ENCODE data around the gene HNRNPL. TPM values are rescaled to one million over a fixed set of nuclear protein-coding genes. Genes with fewer than 3 reads are reported as not detected.
A peak's percentile ranks its signal among the peaks of the same experiment; 100 is the strongest.

Gene HNRNPL
- total RNA-seq, 2 experiments from 2014 or later, result 457 to 464 TPM

DNA sequence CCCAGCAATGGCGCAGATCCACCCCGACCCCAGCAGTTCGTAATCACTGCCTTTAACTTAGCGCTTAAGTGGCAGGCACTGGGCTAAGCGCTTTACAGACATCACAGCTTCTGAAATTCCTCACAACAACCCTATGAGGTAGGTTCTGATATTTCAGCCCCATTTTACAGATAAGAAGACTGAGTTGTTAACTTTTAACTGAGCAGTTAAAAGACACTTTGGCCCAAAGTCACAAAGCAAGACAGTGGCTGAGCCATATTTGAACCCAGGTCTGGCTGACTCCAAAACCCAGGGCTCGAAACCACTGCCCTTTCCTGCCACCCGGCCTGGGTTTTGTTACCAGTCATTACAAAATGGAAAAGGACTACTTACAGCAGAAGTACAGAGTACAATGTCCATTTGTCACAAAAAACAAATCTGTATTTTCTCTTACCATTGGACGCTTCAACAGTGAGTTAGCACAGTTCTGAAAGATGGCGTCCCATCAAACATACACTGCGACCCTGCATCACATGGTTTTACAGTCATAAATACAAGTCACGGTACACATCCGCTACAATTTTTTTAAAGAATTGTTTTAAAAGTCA, 8.5 kb downstream of the HNRNPL start:
- H3K27ac Mint-ChIP-seq, result peak overlapping the region; percentile 93
- POLR2A ChIA-PET, result interaction anchor here (0.6 to 2.7 kb wide), 12 partner anchors 9 to 225 kb away, joined by 3 to 37 read pairs (median 6); partner anchors contain the start of genes ECH1, EIF3K and RINL
- peak overlapping the region; percentile 53 for H3K4me3 Mint-ChIP-seq
- no peak for DNase-seq
- H3K4me1 Mint-ChIP-seq, result peaks cover 69% of the 10 kb centered on the region
- H3K36me3 Mint-ChIP-seq (ENCODE audit: low read depth), result peaks cover 95% of the 10 kb centered on the region
- H3K27me3 Mint-ChIP-seq, result no peaks in the 10 kb centered on the region
- no peaks in the 10 kb centered on the region for H3K9me3 Mint-ChIP-seq
- CTCF ChIA-PET, result interaction anchor here (1.0 to 2.1 kb wide), 6 partner anchors 10 to 89 kb away, joined by 3 to 11 read pairs (median 6); partner anchors contain the start of genes ECH1, MRPS12 and SARS2

DNA sequence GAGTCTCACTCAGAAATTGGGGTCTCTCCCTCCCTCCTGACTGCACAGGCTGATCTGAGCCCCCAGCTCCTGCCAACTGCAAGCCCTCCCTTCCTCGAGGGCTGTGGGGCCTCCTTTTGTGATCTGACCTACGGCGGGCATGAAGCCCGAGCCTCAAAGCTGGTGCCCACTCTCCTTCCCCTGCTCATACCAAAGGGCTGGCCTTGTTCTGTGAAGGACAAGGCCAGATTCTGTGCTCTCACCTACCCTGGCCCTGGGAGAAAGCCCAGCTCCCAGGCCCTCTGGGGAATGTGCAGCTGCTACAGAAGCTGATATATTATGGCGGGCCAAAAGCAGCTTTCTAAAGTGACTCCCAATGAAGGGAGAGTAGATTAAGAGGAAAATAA, 9.2 kb downstream of the HNRNPL start:
- Mint-ChIP-seq H3K27me3 (no peaks in the 10 kb centered on the region), H3K4me3 (no peak overlapping the region), H3K27ac (peak overlapping the region; percentile 93), H3K36me3 (ENCODE audit: low read depth) (peaks cover 93% of the 10 kb centered on the region), H3K4me1 (peaks cover 62% of the 10 kb centered on the region), H3K9me3 (no peaks in the 10 kb centered on the region)
- CTCF ChIA-PET, result interaction anchor here (1.0 to 2.1 kb wide), 2 partner anchors 9 to 90 kb away, joined by 3 to 6 read pairs; partner anchors contain the start of genes ECH1, MRPS12 and SARS2
- DNase-seq, result no peak
- POLR2A ChIA-PET, result interaction anchor here (1.2 to 2.7 kb wide), 3 partner anchors 9 to 38 kb away, joined by 4 to 37 read pairs (median 7); partner anchors contain the start of genes ECH1 and RINL

DNA sequence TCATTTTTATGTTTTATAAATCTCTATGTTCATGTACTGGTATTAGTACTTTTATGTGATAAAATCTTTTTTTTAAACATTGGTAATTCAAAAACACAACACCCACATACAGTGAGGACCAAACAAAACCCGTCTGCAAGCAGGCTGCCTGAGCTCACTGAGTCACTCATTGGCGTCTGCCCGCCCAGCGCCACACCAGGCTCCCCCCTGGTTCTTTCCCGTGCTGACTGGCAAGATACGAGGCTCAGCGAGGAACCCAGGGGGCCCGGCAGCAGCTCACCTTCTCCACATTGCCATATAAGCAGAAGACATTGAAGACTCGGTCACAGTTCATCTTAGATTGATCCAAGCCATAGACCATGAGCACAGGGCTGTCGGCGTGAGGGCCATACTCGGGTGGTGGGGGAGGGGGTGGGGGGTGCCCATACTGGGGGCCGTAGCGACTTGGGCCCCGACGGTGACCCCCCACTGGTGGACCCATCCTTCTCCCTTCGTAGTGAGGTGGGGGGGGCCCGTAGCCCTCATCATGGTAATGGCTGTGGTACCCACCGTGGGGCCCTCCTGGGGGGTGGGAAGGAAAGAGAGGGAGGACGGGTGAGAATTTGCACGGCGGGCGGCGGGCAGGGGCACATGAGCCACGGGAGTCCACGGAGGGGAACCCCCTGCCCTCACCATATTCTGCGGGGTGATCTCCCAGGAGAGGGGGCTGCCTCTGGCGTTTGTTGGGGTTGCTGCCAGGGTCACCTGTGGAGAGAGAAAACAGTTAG, 9.8 kb downstream of the HNRNPL start:
- POLR2A ChIA-PET, result interaction anchor here (1.2 to 2.8 kb wide), 5 partner anchors 8 to 39 kb away, joined by 3 to 37 read pairs (median 7); partner anchors contain the start of genes ECH1 and RINL
- peak overlapping the region; percentile 44 for H3K27ac Mint-ChIP-seq
- H3K9me3 Mint-ChIP-seq, result no peaks in the 10 kb centered on the region
- peaks cover 93% of the 10 kb centered on the region for H3K36me3 Mint-ChIP-seq (ENCODE audit: low read depth)
- no peaks in the 10 kb centered on the region for H3K27me3 Mint-ChIP-seq
- no peak overlapping the region for H3K4me3 Mint-ChIP-seq
- H3K4me1 Mint-ChIP-seq, result peaks cover 58% of the 10 kb centered on the region
- no peak for DNase-seq
- CTCF ChIA-PET, result interaction anchor here (1.0 to 2.1 kb wide), 3 partner anchors 8 to 90 kb away, joined by 3 to 6 read pairs (median 5); partner anchors contain the start of genes ECH1, MRPS12 and SARS2

DNA sequence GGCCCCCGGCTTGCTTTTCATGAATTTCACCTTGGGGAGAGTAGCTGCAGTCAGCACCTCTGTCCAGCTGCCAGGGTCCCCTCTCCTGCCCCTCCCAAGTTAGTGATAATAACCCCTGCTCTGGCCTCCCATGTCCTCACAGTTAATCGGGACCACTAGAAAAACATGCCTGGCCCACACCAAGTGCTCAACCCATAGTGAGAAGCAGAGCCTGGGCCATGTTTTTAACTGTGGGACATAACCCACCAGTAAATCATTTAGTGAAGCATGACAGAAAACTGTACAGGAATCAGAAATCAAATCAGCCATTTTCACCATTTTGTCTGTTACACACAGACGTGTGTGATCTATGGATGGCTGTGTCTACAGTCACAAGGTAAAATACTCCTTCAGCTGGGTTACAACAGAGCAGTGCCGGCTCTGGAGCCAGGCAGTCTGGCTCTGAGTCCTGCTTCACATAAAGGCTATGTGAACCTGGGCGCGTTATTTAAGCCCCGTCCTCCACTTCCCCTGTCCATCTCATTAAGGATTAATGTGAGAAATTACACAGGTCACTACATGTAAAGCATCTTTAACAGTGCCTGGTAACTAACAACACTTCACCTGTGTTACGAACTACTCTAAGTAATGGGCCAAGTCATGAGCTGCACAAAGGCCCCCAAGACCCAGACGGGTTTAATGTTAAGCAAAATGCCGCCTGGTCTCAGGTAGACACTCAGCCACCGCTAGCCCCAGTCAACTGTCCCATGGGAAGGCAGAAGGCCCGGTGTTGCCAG, 10.6 kb downstream of the HNRNPL start:
- Mint-ChIP-seq H3K9me3 (no peaks in the 10 kb centered on the region), H3K27ac (peak overlapping the region; percentile 61), H3K4me3 (no peak overlapping the region), H3K36me3 (ENCODE audit: low read depth) (peaks cover 85% of the 10 kb centered on the region), H3K27me3 (no peaks in the 10 kb centered on the region), H3K4me1 (peaks cover 52% of the 10 kb centered on the region)
- ChIA-PET POLR2A (interaction anchor here (0.7 to 2.8 kb wide), 6 partner anchors 8 to 325 kb away, joined by 3 to 11 read pairs (median 3); partner anchors contain the start of gene HNRNPL), CTCF (interaction anchor here (2.1 kb wide), 2 partner anchors 69 to 91 kb away, joined by 5 to 6 read pairs; partner anchors contain the start of genes MRPS12 and SARS2)
- no peak for DNase-seq

DNA sequence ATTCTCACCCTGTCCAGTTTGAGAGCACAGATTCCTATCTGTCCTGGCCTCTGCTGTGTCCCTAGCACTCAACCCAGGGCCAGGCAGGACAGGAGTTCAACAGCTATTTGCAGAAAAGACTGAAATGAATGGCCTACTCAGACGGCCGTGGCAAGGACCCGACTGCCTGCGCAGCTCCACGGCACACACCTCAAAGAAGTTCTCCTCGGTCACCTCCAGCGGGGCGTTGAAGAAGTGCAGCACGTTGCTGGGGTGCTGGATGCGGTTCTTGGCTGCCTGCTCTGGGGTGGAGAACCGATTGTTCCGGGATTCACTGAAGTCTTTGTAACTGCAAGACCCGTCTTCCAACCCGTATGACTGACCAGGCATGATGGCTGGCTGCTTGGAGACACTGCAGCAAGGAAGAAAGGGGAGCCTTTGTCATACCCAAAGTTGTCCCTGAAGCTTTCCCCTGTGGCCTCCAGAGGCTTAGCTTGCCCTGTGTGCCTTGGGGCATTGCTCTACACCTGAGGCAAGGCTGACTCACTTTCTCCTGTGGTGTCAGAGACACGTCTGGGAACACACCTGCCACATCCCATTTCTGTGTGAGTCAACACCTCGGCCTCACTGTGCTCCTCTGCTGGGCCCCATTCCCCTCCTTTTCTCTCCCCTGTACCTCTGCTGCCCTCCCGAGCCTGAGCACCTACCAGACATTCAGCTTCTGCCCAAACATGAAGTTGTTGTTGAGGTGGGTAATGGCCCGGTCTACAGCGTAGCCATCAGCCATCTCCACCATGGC, 11.4 kb downstream of the HNRNPL start:
- H3K9me3 Mint-ChIP-seq, result no peaks in the 10 kb centered on the region
- peak overlapping the region; percentile 61 for H3K27ac Mint-ChIP-seq
- peak; percentile 32 for DNase-seq
- CTCF ChIA-PET, result interaction anchor here (2.1 kb wide), 1 partner anchor 69 kb away, joined by 5 read pairs; no protein-coding TSS in a partner anchor
- POLR2A ChIA-PET, result interaction anchor here (0.7 to 2.8 kb wide), 8 partner anchors 9 to 325 kb away, joined by 3 to 11 read pairs (median 3); partner anchors contain the start of gene HNRNPL
- H3K4me1 Mint-ChIP-seq, result peaks cover 48% of the 10 kb centered on the region
- H3K36me3 Mint-ChIP-seq (ENCODE audit: low read depth), result peaks cover 77% of the 10 kb centered on the region
- H3K27me3 Mint-ChIP-seq, result no peaks in the 10 kb centered on the region
- H3K4me3 Mint-ChIP-seq, result no peak overlapping the region

DNA sequence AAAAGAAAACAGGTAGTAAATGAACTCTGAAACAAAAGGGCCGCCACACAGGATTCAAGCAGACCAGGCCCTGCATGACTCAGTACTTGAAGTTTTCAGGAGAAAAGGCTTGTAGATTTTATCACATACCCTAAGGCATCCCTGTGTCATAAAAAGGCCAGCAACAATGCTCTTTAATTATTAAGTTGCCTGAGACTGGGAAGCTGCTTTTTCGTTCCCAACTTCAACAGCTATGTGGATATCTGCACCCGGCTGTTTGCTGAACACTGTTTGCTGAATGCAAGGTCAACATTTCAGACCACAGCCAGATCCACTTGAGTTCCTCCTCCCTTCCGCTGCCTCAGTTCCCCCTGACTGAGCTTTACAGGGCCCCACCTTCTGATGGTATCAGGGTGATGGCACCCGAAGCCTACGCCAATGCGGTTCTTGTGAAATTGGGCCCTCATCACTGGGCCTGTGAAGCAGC, 12.1 kb downstream of the HNRNPL start:
- Mint-ChIP-seq H3K36me3 (ENCODE audit: low read depth) (peaks cover 70% of the 10 kb centered on the region), H3K27me3 (no peaks in the 10 kb centered on the region), H3K4me1 (peaks cover 45% of the 10 kb centered on the region), H3K9me3 (no peaks in the 10 kb centered on the region), H3K27ac (peak overlapping the region; percentile 11), H3K4me3 (no peak overlapping the region)
- ChIA-PET CTCF (interaction anchor here (2.1 kb wide), 1 partner anchor 68 kb away, joined by 5 read pairs; no protein-coding TSS in a partner anchor), POLR2A (interaction anchor here (0.9 to 2.8 kb wide), 4 partner anchors 10 to 112 kb away, joined by 3 to 11 read pairs (median 5); partner anchors contain the start of gene HNRNPL)
- no peak for DNase-seq

DNA sequence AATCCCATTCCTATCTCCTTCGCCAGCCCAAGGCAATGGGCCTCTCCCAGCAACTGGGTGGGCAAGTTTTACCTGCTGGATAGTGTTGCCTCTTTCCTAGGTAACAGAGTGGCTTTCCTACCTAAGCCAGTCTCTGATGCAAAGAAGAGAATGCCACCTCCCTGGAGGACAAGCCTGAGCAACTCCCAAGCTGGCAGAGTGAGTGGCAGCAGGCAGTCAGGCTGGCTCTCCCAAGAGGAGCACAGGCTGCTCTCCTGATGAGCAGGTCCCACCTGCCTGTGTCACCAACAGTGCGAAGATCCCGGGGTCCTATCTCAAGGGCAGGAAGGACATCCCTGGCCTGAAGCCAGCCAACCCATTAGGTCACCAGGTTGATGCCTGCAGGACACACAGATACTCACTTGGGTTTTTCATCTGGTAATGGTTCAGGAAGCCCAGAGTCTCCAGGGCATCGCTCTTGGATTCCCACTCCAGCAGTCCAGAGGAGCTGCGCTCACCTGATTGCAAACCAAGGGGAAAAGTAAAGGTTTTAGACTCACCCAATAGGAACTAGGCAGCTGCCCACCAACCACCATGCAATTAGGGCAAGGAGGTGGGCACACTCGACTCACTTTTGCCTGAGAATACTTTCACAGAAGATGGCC, 12.7 kb downstream of the HNRNPL start:
- Mint-ChIP-seq H3K4me1 (peaks cover 43% of the 10 kb centered on the region), H3K36me3 (ENCODE audit: low read depth) (peaks cover 64% of the 10 kb centered on the region), H3K4me3 (no peak overlapping the region), H3K27me3 (no peaks in the 10 kb centered on the region), H3K27ac (peak overlapping the region; percentile 52), H3K9me3 (no peaks in the 10 kb centered on the region)
- CTCF ChIA-PET, result no interaction called here
- DNase-seq, result no peak
- POLR2A ChIA-PET, result interaction anchor here (1.0 to 2.8 kb wide), 2 partner anchors 10 to 112 kb away, joined by 3 to 11 read pairs; no protein-coding TSS in a partner anchor

DNA sequence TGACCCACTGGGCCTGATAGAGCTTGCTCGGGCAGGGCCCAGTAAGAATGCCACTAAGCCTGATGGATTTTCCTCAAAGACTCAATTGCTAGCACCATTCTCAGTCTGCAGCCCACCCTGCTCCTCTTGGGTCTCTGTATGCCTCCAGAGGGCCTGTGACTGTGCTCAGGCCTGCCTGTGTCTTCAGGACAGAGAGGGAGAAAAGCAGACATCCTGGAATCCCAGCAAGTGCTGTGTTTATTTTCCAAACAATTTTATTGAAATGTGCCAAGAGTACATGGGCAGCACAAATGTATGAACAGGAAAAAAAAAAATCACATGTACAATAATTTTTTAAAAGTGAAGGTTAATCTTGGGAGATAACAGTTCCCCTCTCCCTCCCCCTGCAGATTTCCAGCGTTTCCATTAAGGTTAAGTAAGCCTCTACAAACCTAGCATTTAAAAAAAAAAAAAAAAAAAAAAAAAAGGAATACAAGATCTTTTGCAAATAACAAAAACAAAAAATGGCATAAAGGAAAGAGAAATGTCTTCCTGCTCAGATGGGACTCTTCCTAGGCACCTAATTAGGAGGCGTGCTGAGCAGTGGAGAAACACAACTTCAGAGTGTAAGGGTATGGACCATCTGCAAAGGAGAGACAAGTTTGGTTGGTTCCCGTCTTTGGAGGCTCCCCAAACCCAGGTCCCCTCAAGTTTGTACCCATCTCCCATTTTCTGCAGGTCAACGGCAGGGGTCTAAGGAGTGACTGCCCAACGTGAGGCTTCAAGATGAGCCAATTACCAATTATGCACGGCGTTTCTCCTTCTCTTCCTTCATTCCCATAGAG, 13.4 kb downstream of the HNRNPL start:
- ChIA-PET POLR2A (interaction anchor here (0.8 to 1.1 kb wide), 2 partner anchors 8 to 22 kb away, joined by 3 to 4 read pairs; no protein-coding TSS in a partner anchor), CTCF (no interaction called here)
- Mint-ChIP-seq H3K4me1 (peaks cover 40% of the 10 kb centered on the region), H3K27ac (peak overlapping the region; percentile 52), H3K27me3 (no peaks in the 10 kb centered on the region), H3K36me3 (ENCODE audit: low read depth) (peaks cover 57% of the 10 kb centered on the region), H3K9me3 (no peaks in the 10 kb centered on the region), H3K4me3 (no peak overlapping the region)
- DNase-seq, result no peak

DNA sequence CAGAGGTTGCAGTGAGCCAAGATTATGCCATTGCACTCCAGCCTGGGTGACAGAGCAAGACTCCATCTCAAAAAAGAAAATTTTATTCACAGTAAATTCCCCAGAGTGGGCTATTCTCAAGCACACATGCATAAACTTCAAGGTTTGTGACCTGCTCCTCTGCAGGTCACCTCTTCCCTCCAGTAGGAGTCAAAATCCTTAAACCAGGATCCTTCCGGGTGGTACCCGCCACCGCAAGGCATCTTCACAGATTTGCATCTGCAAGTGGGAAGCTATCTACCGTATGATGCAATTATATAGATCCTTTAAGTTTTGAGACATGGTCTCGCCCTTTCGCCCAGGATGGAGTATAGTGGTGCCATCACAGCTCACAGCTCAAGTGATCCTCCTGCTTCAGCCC, 15.2 kb downstream of the HNRNPL start:
- ChIA-PET CTCF (no interaction called here), POLR2A (interaction anchor here (1.3 to 4.6 kb wide), 5 partner anchors 8 to 100 kb away, joined by 3 to 34 read pairs (median 4); no protein-coding TSS in a partner anchor)
- no peak overlapping the region for H3K4me3 Mint-ChIP-seq
- no peak for DNase-seq
- peaks cover 53% of the 10 kb centered on the region for H3K36me3 Mint-ChIP-seq (ENCODE audit: low read depth)
- H3K27ac Mint-ChIP-seq, result peak overlapping the region; percentile 45
- H3K9me3 Mint-ChIP-seq, result no peaks in the 10 kb centered on the region
- H3K27me3 Mint-ChIP-seq, result no peaks in the 10 kb centered on the region
- H3K4me1 Mint-ChIP-seq, result peaks cover 42% of the 10 kb centered on the region

DNA sequence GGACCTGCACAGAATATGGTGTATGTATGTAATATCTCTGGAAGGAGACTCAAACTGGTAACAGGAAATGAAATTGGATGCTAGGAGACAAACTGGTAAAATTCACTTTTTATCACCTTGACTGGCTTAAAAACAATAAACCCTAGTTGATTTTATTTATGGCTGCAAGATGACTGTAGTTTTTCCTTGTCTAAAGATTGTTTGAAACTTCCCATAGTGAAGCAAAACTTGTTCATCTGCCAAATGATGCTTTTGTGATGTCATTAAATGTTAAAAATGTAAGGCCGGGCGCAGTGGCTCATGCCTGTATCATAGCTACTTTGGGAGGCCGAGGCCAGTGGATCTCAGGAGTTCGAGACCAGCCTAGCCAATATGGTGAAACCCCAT, 15.7 kb downstream of the HNRNPL start:
- ChIA-PET POLR2A (interaction anchor here (1.0 to 4.6 kb wide), 6 partner anchors 8 to 99 kb away, joined by 3 to 34 read pairs (median 4); no protein-coding TSS in a partner anchor), CTCF (interaction anchor here (0.7 kb wide), 1 partner anchor 35 kb away, joined by 3 read pairs; no protein-coding TSS in a partner anchor)
- peaks cover 37% of the 10 kb centered on the region for H3K4me1 Mint-ChIP-seq
- no peak overlapping the region for H3K4me3 Mint-ChIP-seq
- H3K36me3 Mint-ChIP-seq (ENCODE audit: low read depth), result peaks cover 51% of the 10 kb centered on the region
- no peaks in the 10 kb centered on the region for H3K27me3 Mint-ChIP-seq
- H3K27ac Mint-ChIP-seq, result peak overlapping the region; percentile 45
- no peak for DNase-seq
- H3K9me3 Mint-ChIP-seq, result no peaks in the 10 kb centered on the region

Data from activated CD4-positive, alpha-beta memory T cell treated with anti-CD3 and anti-CD28 coated beads, Interleukin-2, amount 10 ng/mL, durations not matched to agents 7 days and 5 days (primary cell).